SK-N-SH (cell line): Measurements from ENCODE around the gene NHLRC2.

Experiments
- CTCF ChIP-seq: fragments of 200-600 bp; sonication (generic); IDR thresholded peaks from 2 replicates; pipeline ENCODE4 v1.6.1; 2017; ENCODE audit warnings: antibody characterized with exemption, mild to moderate bottlenecking, moderate library complexity
- EZH2phosphoT487 ChIP-seq: fragments of 200-600 bp; sonication (generic); IDR thresholded peaks from 2 replicates; pipeline ENCODE4 v1.6.1; 2017; ENCODE audit warnings: low read depth, mixed run types, mild to moderate bottlenecking, antibody characterized with exemption, moderate library complexity, borderline replicate concordance
- FOXJ3 ChIP-seq: sonication (generic); formaldehyde crosslinking; IDR thresholded peaks from 2 replicates; pipeline ENCODE4 v1.5.1; 2020; ENCODE audit warnings: mild to moderate bottlenecking, missing genetic modification reagents
- FOXM1 ChIP-seq: IDR thresholded peaks from 2 replicates; pipeline ENCODE4 v1.4.0; 2012; ENCODE audit warnings: low read depth, mild to moderate bottlenecking
- MXI1 ChIP-seq: IDR thresholded peaks from 2 replicates; pipeline ENCODE4 v1.6.1; 2012; ENCODE audit warnings: mild to moderate bottlenecking, low read depth, low read length, improper control_type of control experiment
- NRF1 ChIP-seq: IDR thresholded peaks from 2 replicates; pipeline ENCODE4 v1.6.1; 2012; ENCODE audit warnings: low read depth, mild to moderate bottlenecking, low read length
- POLR2AphosphoS5 ChIP-seq: IDR thresholded peaks from 2 replicates; pipeline ENCODE4 v1.6.1; 2012; ENCODE audit warnings: low read depth, low read length
- RAD21 ChIP-seq: IDR thresholded peaks from 2 replicates; pipeline ENCODE4 v1.6.1; 2012; ENCODE audit warnings: mild to moderate bottlenecking, low read length
- RCOR1 ChIP-seq: fragments of 150-350 bp; IDR thresholded peaks from 2 replicates; pipeline ENCODE4 v1.6.1; 2017; ENCODE audit warnings: antibody characterized with exemption, low read length
- SMC3 ChIP-seq: IDR thresholded peaks from 2 replicates; pipeline ENCODE4 v1.6.1; 2012; ENCODE audit warnings: low read depth, low read length, improper control_type of control experiment
- TEAD4 ChIP-seq: IDR thresholded peaks from 2 replicates; pipeline ENCODE4 v1.4.0; 2012; ENCODE audit warnings: mild to moderate bottlenecking, borderline replicate concordance; ENCODE audit not compliant: insufficient read depth
- YY1 ChIP-seq: IDR thresholded peaks from 2 replicates; pipeline ENCODE4 v1.4.0; 2012; ENCODE audit warnings: low read depth, mild to moderate bottlenecking

GRCh38 chr10:113856563-113856962 is 2.1 kb downstream of the NHLRC2 start:
- TF ChIP-seq CTCF, result no peak
- no peak for TF ChIP-seq FOXM1
- no peak for TF ChIP-seq FOXJ3 (CRISPR knock-in tag)
- no peak for TF ChIP-seq NRF1
- TF ChIP-seq RAD21, result no peak
- no peak for TF ChIP-seq EZH2phosphoT487
- TF ChIP-seq RCOR1, result no peak
- no peak for TF ChIP-seq SMC3
- no peak for TF ChIP-seq YY1
- TF ChIP-seq TEAD4, result no peak
- TF ChIP-seq POLR2AphosphoS5, result no peak
- no peak for TF ChIP-seq MXI1
